H1 (cell line): ENCODE data around the gene RAD52. TPM values are rescaled to one million over a fixed set of nuclear protein-coding genes. Genes with fewer than 3 reads are reported as not detected.

Source experiments
- JUND ChIP-seq: IDR thresholded peaks from 2 replicates; pipeline ENCODE4 v1.6.1; 2011; ENCODE audit warnings: mild to moderate bottlenecking, improper control_type of control experiment, low read length
- RNF2 ChIP-seq: fragments of 200-900, 300-1000 bp; sonication (generic); IDR thresholded peaks from 2 replicates; pipeline ENCODE4 v1.7.1; 2016; ENCODE audit warnings: borderline replicate concordance, low read depth, mild to moderate bottlenecking, antibody characterized with exemption, low read length; ENCODE audit not compliant: poor library complexity, severe bottlenecking; ENCODE audit errors: missing control alignments
- SAP30 ChIP-seq: fragments of 300-600 bp; sonication (generic); IDR thresholded peaks from 2 replicates; pipeline ENCODE4 v1.7.1; 2012; ENCODE audit warnings: low read length, moderate library complexity, mild to moderate bottlenecking, inconsistent platforms; ENCODE audit not compliant: insufficient read depth, insufficient replicate concordance
- polyA plus RNA-seq, 7 experiments: library from polyadenylated mRNA; depleted of rRNA in 3 of 7; stranded (reverse) in 5 of 7; unstranded in 2 of 7; fragments of >200 nt in 5 of 7; fragments of 200-250 nt in 2 of 7; gene quantifications; 1 replicate in 5 of 7; 2 replicates in 1 of 7; 4 replicates in 1 of 7; pipeline versions ENCODE4 v1.2.1 to v1.2.3, GENCODE V29; 2011 to 2013; ENCODE audit warnings: missing spikeins in 2 of 7, mixed read lengths in 2 of 7
- total RNA-seq: library from RNA; stranded (reverse); fragmentation: NEBNext Ultra II Directional; extraction: Animal tissue kit (Norgen Biotek cat#: 25700); gene quantifications from 2 replicates; pipeline ENCODE4 v1.2.1, GENCODE V29; 2021

RAD52 gene
- total and polyA plus RNA-seq, 2 of the 8 experiments (the other 6 are each of a cell fraction or from before 2014, with no cell fraction given): 12.5 to 14.3 TPM

- TF ChIP-seq RNF2 (no peak), JUND (no peak), SAP30 (no peak)
Observed at GRCh38 chr12:873954-874353, 75.5 kb downstream of the RAD52 start (continued).
